ENCODE results near the gene MPG.
A peak's percentile ranks its signal among the peaks of the same experiment; 100 is the strongest.

The MPG gene

DNA sequence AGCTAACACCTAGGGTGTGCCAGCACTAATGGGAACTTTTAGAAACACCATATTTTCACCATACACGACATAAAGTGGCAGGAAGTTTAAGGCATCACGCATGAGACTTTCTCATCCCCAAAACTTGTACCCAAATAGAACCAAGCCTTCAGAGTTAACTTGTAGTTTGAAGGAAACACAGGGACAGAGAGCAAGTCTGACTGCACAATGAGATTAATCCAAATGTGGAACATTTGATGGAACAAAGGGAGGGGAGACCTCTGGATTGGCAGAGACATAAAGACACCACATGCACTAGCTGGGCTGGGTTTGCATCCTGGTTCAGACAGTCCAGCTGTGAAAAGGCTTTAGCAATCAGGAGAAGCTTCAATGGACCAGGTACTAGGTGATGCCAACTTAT lies 36.3 kb downstream of the MPG start:
- DNase-seq = no peak

DNA sequence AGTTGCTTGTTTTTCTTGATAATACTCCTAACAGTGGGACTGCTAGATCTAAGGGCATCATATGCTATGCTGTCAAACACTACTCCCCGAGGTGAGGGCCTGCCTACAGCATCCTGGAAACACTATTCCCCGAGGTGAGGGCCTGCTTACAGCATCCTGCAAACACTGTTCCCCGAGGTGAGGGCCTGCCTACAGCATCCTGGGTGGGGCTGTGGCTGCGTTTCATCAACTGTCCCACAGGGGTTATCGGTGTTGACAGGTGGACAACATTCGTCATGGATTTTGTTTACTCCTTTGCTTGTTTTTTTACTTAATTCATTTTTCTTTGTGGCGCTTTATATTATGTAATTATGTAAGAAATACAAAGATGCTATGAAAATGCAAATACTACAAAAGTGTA lies 38.0 kb downstream of the MPG start:
- DNase-seq = no peak

DNA sequence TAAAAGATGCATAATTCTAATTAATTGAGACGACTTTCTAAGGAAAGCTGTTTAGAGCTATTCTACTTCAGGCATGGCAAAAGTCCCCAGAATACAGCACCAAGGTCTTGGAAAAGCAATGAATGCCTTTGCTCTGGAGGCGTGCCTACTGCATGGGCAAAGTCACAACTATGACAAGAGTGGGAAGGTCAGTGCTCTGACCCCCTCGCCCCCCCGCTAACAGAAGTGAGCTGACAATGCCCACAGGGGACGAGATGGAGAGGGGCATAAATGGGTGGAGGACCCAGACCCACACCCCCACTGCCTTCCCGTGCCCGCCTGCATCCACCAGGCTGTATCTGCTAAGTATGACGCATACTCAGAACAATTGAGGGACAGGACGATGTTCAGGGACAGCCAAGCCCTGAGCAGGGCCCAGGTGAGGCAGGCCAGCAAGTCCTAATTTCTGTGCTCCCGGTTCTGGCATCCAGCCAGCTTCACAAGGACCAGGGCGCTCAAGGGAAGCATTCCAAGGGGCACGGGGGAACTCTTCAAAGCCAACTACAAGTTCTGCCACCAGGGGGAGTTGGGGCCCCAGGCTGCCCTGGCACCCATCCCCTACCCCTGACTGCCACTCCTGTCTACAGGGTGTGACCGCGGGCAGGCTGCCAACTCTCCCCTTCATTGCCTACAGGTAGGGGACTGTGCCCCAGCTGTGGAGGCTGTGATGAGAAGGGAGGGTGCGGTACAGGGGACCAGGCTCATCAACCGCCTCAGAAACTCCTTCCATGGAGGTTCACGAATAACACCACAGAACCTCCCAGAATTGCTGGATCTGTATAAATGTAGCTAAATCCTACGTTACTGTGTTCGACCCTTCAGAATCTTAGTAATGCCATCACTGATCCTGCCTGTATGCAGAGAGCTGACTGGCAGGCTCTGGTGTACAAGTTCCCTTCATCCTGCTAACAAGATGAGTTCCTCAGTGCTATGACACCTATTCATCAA lies 39.6 kb downstream of the MPG start:
- peak; percentile 62 for DNase-seq

DNA sequence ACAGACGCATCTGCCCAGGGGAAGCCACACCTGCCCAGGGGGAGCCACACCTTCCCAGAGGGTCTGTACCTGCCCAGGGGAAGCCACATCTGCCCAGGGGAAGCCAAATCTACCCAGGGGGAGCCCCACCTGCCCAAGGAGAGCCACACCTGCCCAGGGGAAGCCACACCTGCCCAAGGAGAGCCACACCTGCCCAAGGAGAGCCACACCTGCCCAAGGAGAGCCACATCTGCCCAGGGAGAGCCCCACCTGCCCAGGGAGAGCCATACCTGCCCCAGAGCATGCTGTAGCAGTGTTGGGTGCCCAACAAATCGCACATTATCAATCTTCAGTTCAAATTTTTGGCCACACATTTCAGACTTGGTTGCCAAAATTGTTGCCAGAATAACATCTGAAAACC lies 40.8 kb downstream of the MPG start:
- DNase-seq = no peak

DNA sequence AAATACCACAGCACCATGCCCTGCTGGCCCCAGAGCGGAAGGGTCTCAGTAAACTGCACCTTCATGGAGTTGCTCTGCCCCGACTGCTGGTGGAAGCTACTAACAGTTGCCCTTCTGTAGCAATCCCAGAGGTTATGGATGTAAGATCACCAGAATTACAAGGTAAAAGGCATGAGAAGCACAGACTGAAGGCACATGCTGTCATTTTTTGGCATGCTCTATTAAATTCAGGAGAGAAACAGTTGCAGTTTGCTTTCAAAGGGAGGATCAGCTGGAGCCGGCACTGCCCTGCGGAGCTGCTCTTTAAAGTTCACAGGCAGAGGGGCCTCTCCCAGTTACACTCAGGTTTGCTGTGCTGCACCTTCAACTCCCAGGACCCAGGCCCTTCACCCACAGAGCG lies 41.3 kb downstream of the MPG start:
- DNase-seq = no peak

DNA sequence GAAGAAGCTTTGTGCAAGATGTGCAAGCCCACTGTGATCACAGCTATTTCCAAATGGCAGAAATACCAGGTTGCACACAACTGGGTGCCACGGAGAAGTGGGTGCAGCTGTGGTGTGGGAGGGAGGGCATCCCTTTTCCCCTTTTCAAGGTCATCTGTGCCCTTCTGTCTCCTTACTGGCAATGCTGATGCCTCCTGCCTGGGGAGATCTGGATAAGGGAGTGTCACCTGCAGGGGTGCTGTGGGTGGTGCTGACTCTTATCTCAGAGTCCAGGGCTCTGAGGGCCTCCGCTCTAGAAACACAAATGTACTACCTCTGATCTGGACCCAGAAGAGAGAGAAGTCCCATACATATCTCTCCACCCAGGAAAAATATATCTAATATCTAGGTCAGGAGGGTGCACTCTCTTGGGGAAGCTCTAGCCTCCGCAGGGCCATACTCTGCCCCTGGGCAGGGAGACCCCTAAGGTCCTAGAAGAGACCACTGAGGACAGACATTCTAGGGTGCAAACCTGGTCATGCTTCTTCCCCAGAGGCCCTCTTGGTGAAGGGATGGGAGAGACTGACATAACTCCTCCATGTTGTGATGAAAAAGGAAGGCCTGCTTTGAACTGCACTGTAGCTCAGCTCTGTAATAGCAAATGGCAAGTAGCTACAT lies 41.9 kb downstream of the MPG start:
- DNase-seq = no peak

DNA sequence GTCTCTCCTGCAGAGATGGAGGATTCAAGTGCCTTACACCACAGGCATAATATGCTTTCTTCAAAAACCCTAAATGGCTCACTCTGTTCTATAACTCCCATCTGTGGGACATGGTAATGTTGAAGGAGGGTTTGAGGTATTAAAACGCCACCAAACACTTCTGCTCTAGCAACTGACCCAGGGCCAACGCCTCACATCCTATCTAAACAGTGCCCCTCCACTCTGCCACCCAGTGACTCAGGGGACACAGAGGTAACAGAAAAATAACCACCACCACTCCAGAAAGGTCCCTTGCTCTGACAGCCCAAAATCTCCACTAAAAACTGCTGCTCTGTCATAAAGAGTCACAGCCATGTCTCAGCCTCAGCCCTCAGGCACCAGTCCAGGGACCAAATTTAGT lies 42.7 kb downstream of the MPG start:
- no peak for DNase-seq

DNA sequence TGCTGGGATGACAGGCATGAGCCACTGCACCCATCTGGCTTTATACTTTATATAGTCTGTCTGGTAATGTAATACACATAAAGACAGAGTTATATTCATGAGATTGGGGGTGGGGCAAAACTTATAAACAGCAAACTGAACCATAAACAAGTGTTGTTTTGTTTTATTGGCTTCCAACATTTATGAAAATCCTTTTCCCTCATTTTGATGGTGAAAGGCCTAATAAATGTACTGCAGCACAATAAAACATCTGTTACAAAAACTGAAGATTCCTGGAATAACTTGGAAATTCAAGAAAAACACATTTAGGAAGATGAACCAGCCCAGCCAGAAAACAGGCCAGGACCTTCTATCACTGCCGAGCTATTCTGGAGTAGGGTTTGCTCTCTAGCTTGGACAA lies 44.3 kb downstream of the MPG start:
- no peak for DNase-seq

DNA sequence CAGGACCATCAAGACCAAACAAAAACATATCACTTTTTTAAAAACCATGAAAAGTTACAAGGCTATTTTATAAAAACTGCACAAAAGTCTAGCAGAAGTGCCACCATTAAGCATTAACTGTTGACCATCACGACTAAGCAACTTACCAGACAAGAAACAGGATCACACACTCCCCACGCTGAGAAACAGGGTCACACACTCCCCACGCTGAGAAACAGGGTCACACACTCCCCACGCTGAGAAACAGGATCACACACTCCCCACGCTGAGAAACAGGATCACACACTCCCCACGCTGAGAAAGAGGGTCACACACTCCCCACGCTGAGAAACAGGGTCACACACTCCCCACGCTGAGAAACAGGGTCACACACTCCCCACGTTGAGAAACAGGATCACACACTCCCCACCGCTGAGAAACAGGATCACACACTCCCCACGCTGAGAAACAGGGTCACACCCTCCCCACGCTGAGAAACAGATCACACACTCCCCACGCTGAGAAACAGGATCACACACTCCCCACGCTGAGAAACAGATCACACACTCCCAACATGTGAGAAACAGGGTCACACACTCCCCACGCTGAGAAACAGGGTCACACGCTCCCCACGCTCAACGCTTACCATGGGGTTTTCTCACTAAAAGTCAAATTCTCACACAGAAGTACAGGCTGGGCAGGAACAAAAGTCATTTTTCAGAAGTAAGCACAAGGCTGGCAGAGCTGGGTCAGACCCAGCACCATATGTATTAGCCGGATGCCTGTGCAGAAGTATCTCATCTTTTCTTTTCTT lies 45.7 kb downstream of the MPG start:
- peak; percentile 24 for DNase-seq

DNA sequence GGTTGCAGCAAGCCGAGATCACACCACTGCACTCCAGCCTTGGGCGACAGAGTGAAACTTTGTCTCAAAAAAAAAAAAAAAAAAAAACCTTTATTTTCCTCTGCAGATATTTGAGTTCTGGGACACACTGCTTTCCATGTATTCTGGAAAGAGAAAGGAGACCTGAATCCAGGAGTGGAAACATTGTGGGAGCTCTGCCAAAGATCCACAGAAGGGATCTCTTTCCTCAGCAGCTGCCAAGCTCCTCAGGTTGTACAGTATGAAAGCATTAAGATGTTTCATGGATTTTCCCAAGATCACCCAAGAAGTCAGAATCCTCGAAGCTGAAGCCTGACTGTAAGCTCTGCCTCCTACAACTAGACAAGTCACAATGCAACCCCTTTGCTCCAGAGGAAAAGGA lies 47.0 kb downstream of the MPG start:
- DNase-seq = no peak

DNA sequence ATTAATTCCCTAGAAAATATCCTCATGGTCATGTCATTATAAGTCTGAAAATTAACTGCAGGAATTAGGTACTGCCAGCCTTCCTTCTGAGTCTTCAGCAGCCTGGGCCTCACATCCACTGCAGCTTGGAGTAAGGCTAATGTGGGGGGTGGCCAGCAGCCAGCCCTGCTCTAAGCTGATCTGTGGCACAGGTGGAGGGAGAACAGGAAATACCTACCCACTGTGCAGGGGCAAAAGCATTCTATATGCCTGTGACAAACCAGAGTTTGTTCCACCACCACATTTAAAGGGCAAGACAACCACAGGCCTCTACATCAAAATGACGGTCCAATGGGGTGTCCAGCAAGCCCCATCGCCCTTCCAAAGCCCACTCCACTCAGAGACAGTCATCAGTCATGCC lies 51.0 kb downstream of the MPG start:
- DNase-seq = no peak

DNA sequence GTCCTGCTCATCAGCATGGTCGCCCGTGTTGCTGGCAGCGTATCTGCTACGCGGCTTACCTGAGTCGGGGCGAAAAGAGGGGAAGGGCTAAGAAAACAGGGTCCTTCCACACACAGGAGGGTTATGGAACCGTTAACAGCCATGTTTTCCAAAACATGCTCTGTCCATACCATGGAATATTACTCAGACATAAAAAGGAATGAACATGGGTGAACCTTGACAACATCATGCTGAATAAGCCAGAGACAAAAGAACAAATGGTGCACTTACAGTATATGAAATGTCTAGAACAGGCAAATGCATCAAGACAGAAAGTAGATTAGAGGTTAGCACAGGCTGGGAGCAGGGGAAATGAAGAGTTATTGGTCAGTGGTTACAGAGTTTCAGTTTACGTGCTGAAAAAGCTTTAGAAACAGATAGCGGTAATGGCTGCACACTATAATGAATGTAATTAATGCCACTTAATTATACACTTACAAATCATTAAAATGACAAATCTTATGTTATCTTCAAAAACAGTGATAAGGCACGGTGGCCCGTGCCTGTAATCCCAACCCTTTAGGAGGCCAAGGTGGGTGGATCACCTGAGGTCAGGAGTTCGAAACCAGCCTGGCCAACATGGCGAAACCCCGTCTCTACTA lies 52.6 kb downstream of the MPG start:
- DNase-seq = no peak

DNA sequence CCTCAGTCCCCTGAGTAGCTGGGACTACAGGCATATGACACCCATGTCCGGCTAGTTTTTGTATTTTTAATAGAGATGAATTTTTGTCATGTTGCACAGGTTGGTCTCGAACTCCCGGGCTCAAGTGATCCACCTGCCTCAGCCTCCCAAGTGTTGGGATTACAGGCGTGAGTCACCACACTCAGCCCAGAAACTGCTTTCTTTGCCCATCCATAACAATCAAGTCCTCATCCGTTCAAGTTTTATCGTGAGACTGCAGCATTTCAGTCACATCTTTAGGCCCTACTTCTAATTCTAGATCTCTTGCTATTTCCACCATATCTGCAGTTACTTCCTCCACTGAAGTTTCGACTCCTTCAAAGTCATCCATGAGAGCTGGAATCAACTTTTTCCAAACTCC lies 54.1 kb downstream of the MPG start:
- DNase-seq = no peak

DNA sequence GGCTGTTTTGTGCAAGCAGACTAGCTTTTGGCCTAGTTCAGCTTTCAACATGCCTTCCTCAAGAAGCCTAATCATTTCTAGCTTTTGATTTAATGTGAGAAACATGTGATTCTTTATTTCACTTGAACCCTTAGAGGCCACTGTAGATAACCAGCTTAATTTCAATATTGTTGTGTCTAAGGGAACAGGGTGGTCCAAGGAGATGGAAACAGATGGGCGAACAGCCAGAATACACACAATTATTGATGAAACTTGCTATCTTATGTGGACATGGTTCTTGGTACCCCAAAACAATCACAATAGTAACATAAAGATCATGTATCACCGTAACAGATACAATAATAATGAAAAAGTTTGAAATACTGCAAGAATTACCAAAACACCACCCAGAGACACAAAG lies 55.7 kb downstream of the MPG start:
- DNase-seq = no peak
